NK-92 treated with Interleukin-12 subunit alpha and Interleukin-12 subunit beta, amount 100 ng/mL, for 24 hours (cell line): ENCODE measurements around the gene PINLYP.

Experiments
- DNase-seq: peaks from one replicate; lab custom pipeline; 2025; lab: John Stamatoyannopoulos, UW

The PINLYP gene

DNA sequence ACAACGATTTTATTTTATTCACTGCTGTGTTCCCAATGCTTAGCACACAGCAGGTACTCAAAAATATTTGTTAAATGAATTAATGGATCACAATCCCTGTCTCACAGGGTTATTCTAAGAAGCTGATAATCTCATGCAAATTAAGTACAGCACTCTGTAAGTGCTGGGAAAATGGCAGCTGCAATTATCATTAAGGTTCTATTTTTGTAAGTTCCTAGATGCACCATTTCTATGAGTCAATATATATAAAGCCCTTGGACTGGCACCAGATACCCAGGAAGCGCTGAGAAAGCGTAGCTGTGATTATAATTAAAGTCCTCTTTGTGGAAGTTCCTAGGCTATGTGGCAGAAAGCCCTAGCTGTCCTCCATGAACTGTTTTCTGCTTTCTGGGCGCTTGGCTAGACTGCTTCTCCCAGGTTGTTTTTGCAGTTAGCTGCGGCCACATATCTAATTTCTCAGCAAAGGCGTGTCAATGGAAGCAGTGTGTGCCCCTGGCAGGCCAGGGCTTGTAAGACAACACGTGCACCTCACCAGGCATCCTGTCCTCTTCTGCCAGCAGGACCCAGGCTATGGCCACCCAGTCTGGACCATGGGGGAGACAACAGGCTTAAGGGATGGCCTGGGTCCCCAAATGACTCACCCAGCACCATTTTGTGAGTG, 31.1 kb downstream of the PINLYP start:
- DNase-seq = no peak

DNA sequence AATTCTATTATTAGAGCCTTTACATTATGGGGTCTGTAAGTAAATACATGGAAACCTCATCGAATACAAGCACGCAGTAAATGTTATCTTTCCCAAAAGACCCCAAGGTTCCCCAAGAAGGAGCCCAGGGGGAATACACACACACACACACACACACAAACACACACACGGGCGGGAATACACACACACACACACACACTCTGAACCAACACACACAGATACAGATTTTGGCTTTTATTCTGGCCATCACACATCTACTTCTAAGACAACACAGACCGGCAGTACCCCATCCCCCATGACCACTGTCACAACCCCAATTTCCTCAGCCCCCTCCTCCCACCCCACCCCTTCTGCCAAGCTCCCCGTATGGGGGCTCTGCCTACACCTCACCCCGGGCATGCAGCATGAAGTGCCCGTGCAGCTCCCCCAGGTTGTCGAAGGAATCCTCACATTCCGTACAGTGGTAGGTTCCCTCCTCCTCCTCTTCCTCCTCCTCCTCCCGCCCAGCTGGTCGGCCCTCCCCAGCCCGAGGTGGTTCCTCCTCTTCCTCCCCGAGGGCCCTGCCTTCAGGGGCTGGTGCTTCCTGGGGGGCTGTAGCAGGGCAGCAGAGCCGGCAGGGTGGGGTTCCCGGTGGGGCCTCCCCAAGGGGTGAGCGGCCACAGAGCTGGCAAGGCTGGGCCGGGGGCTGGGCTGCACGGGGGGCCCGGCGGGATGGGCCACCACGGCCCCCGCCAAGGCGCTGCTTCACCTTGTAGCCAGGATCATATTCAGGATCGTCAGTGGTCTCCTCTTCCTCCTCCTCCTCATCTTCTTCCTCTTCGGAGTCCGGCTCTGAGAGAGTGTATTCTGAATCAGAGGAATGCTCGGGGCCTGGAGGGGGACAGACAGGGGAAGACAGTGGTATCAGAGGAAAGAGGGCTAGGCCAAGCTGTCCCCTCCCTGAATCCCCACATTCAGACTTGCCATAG, 31.9 kb downstream of the PINLYP start:
- DNase-seq = no peak

DNA sequence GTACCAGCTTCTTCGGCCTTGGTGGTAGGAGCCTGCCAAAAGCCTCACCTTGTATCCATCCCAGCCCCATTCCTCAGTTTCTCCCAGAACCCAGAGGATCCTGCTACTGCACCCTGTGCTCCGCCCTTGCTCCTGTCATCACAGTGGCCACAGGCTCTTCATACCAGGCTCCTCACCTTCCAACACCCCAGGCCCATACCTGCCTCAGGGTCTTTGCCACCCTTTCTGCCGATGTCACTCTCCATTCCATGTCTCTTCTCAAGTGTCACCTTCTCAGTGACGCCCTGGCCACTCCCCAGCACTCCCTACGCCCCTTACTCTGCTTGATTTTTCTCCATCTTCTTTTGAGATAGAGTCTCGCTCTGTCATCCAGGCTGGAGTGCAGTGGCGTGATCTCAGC, 34.3 kb downstream of the PINLYP start:
- no peak for DNase-seq

DNA sequence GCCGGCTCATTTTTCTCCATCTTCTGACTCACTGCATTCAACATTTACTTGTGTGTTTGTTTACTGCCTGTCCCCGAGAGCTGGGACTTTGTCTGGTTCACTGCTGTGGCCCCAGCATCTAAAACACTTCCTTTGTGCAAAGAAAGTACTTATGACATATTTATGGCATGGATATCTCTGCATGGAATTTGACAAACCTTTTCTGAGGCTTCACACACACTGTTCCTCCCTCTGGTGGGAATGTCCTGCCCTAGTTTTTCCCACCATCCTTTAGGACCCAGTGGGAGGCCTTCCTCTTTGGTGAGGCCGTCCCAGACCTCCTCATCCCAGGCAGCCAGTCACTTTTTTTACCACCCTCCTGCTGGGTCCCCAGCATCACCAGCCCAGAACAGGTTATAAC, 34.9 kb downstream of the PINLYP start:
- no peak for DNase-seq

DNA sequence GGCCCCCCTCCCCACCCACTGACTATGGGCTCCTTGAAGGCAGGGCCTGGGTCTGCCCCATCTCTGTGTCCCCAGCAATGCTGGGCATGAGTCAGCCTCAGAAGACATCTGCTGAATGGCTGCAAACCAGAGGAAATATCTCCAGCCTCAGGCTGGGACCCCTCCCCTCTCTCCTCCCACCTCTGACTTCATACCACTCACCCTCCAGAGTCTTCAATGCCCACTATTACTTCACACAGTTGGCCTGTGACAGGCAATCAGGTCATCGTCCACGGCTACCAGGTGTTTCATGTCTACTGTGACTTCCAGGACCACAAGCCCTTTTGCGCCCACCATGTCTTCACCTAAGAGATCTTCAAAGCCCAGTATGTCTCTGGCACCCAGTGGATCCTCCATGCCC, 36.2 kb downstream of the PINLYP start, which contains the start of gene SRRM5:
TSS of gene SRRM5 (plus strand) at position 301 of the 400 bp plus-strand sequence. CDS start at position 335, 34 bp downstream.
- no peak for DNase-seq

DNA sequence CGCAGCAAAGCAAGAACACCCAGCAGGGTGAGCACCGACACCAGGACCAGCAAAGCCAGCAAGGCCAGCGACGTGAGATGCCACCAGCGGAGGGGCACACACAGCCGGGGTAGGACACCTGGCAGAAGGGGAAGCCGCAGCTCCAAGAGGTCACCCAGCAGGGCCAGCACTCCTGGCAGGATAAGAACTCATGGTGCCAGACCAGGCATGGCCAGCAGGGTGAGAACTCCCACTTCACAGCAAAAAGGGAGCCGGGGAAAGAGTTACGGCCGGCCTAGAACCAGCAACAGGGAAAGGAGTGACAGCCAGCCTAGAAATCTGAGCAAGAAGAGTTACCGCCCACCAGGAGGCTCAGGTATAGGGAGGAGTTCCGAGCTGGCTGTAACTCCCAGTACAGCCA, 36.8 kb downstream of the PINLYP start:
- DNase-seq = no peak

DNA sequence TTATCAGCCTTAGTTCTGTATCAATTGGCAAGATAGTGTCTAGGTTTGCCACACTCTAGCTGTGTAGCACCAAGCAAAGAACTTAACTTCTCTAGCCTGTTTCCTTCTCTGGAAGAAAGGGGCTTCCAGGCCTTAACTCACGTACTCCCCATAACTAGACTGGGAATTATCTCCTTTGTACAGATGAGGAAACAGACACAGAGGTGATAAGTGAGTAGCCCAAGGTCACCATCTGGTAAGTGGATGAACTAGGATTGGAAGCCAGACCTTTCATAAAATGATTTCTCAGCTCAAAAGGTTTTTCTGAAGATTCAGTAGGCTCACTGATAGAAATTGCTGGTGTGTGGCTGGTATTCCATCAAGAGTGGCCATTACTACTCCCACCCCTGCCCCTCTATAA, 40.7 kb downstream of the PINLYP start:
- no peak for DNase-seq

DNA sequence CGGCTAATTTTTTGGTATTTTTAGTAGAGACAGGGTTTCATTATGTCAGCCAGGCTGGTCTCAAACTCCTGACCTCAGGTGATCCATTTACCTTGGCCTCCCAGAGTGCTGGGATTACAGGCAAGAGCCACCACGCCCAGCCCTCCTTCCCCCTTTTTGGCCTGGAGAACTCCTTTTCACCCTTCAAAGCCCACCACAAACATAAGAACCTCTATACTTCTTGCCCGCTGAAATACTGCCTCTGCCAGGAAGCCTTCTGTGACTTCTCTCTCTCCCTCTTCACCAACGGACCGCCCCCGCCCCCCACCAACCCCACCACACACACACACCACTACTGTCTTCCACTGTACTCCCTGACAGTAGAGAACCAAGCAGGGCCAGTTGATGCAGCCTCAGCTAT, 41.4 kb downstream of the PINLYP start:
- no peak for DNase-seq

DNA sequence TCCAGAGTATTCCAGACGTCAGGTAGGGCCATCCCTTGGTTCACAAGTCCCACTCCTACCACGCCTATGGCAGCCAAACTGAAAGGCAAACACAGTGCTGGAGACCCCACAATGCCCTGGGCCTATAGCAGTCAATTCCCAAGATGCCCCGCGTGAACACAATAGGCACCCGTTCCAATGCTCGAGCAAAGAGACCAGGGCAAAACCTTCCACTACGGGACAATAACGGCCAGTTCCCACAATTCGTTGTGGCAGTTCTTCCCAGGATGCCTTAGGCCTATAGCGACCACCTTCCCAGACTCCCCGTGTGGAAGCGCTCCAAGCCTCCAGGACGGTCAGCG, 43.3 kb downstream of the PINLYP start:
- peak; percentile 74 for DNase-seq

DNA sequence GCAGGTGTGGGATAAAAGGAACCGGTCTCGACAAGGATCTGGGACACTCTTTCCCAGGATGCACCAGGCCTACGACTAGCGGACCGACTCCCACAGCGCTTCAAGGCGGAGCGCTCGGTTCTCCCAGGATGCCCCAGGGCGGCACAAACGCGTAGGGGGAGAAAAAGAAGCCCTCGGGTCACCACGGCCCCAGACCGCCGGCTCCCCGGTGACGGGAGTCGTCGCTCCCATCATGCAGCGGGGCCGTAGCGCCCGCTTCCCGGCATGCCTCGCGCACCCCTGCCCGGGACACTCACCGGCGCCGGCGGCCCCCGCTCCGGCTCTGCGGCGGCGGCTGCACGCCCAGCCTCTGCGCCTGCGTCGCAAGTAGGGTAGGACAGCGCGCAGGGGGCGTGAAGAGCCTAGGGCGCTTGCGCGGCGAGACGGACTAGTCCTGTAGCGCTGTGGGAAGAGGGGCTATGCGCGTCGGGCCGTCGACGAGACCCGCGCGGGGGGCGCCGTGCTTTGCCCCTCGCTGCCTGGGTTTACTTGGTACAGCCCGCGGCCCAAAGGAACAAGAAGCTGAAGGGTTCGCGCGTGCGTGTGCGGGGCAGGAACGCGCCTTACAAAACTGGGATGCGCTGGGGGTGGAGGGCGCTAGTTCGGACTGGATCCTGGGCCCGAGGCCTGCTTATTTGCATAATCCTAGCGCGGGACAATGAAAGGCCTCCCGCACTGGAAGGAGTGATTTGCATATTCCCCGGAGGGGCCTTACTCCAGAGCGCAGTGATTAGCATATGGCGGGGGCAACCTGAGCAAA, 43.9 kb downstream of the PINLYP start, which contains the start of gene ZNF428:
TSS of gene ZNF428 (minus strand) at position 368 of the 799 bp plus-strand sequence. CDS start 5,325 bp downstream, outside the sequence.
- DNase-seq = peak; percentile 88

DNA sequence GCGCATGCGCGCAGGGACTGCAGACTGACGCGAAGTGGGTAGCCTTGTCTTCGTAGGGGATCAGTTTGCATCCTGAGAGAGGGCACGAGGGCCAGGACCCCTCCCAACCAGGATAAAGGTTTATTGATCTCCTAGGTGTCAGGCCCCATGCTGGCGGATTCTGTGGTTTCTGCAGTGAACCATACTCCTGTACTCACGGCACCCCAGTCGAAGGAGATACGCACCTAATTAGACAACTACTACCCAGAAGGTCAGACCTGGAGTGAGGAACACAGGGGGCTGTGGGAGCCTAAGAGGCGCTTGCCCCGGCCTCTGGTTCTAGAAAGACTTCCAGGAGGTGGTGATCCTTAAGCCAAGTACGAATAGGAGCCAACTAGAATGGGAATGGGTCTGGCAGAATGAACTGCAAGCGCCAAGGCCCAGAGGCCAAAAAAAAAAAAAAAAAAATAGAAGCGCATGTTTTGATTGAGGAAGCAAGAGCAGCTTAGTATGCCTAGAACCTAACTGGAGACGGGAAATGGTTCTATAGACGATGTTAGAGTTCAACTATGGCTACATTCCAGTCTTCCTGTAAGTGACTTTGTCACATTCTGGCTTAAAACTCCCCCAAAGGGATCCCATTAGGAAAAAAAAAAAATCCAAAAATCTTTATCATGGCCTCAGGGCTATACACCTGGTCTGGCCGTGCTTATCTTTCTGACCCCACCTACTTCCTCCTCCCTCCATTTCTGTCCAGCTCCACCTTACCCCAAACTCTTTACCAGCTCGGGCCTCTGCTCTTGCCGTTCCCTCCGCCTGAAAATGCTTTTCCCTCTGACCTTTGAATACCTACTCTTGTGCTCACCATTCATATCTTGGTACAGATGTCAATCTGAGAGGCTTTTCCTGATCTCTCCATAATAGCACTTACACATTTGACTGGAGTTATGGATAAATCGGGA, 44.7 kb downstream of the PINLYP start:
- DNase-seq = no peak

DNA sequence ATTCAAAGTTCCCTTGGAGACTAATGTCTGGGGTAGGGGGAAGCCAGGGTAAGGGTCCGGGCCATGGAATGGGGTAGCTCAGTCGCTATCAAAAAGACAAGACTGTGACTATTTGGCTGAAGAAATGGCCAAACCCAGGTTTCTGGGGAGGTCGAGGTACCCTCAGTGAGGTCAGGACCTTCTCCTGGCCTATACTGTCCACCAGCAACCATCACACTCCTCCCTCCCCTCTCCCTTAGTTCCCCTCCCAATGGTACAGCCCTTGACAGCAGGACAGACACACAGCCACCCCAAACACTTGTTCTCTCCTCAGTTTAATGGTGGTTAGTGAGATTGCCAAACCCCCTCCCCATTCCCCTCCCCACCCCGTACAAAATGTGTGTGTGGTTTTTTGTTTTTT, 46.5 kb downstream of the PINLYP start:
- no peak for DNase-seq

DNA sequence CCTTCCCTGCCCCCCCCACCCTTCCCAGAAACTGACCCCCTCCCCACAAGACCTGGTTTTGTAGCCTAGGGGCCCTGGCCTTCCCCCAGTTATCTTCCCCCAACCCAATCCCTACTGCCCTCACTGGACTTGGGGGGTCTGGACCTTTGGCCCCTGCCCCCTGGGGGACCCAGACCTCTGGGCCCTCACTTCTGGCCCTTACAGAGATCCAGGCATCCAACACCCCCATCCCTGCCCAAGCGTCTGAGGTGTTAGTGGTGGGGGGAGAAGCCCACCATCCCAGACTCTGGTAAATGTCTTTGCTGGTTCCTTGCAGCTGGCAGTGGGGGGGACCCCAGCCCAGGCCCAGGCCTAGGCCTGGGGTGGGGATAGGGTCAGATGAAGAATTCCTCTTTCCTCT, 47.4 kb downstream of the PINLYP start:
- DNase-seq = no peak

DNA sequence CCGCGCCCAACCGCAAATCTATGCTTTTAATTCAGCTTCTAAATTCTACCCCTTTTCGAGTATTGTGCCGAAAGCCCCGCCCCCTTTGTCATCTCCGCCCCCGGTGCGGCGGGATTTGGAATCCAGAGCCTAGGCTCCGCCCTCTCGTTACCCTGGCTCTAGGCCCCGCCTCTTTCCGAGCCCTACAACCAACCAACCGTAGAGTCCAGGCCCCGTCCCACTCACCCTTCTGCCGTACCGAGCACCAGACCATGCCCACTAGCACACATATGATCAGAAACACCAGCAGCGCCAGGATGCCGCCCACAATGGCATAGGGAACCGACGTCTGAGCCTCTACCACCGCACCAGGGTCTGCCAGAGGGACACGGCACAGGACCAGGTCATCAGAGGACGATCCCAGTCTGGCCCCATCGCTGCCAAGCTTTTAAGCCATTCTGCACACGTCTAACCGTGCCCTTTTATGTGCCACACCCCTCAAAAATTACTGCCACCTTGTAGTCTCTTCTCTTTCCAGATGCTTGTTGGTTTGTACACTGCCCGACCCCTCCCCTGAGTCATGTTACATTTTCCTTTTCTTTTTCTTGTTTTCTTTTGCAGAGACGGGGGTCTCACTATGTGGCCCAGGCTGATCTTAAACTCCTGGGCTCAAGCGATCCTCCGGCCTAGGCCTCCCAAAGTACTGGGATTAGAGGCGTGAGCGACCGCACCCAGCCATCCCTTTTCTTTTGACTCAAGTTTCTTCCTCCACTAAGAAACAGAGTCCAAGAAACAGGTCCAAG, 48.5 kb downstream of the PINLYP start:
- DNase-seq = no peak

DNA sequence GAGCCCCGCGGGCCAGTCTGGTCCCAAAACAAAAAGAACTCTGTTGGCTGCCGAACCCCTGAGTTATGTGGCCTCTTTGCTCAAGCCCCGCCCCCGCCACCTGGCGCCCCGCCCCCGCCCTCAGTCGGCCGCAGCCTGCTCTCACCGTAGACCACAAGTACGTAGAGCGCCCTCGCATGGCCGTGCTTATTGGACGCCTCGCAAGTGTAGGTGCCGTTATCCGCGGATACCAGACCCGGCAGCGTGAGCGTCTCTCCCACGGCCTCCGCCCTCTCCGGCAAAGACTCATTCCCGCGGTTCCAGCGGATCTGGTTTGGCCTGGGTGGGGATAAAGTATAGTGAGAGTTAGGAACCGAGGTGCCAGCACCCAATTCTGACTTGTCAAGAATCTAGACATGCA, 49.3 kb downstream of the PINLYP start:
- no peak for DNase-seq

DNA sequence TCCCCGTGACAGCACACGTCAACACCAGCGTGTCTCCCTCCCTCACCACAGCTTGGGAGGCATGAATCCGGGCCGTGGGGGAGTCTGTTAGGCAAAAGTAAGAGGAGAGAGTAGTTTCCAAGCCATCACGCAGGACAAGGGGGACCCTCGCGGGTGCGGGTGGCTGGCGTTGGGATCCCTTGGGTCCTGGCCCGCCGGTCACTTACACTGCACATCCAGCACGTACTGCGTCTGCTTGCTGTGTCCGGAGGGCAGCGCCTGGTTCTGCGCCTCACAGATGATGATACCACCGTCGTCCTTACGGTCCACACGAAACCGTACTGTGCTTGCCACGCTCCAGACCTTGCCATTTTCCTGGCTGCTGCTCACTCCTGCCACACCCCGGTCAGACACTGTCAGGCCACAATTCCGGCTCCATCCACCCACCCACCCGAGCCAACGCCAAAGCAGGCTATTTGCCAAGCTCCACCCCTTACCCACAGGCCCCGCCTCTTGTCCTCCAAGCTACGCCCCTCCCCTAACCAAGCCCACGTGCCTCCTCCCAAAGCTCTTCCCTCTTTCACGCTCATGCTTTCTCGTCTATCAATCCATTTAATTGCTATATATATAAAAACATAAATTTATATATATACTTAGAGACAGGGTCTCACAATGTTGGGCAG, 50.4 kb downstream of the PINLYP start:
- DNase-seq = no peak

DNA sequence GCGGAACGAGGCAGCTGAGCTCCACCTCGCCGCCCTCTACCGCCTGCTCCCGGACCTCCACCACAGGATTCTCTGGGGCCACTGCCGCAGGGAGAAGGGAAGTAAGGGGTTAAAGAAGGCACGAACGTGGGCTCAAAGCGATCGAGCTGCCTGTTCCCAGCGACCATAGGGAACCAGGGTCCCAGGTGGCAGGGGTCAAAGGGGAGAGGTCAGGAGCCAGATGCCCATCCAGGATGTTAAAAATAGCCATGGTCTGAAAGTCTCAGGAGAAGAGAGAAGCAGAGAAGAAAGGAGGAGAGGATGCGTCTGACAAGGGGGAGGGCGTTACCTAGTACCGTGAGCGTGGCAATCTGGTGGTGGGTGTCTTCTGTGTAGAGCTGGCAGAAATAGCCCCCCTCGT, 51.2 kb downstream of the PINLYP start:
- DNase-seq = no peak

DNA sequence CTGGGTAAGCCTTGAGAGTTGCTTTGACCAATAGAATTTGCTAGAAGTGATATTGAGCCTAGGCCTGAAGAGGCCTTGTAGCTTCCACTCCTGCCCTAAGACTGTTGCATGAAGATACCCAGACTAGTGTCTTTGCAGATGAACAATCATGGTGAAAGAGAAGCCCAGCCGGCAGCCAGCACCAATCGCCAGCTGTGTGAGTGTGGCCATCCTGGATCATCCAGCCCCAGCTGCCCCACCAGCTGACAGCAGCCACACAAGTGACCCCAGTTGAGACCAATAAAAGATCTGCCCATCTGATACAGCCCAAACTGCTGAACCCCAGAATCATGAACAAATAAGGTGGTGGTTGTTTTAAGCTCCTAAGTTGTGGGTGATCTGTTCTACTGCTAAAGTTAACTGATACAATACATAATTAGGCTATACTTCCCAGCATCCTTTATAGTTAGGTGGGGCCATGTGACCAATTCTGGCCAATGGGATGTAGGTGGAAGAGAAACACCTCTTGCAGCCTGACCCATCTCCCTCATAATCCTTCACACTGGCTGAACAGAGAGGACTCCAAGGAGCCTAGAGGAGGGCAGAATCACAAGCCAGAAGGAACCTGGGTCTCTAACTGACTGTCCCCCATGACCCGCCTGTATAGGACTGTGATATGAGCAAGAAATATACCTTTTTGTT, 53.2 kb downstream of the PINLYP start:
- no peak for DNase-seq

DNA sequence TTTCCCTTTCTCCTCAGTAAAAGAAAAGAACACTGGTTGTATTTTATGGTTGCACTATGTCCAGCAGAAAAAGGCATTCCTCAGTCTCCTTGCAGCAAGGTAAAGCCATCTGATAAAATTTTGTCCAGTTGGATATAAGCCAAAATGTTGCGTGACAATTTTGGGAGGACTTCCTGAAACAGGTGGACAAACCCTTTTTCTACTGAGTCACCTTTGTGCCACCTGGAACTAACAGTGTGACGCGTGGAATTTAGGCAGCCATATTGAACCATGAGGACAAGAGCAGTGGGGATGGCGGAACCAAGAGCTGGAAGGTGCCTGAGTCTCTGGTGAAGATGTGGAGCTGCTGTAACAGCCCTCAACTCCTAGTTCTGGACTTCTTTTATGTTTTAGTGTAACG, 55.9 kb downstream of the PINLYP start:
- DNase-seq = no peak
